IPS DF 6.9 (cell line): Measurements from ENCODE around the gene PIK3CA.

Experiments
- DNase-seq: peaks from one replicate; pipeline ENCODE4 v3.0.0-alpha.2; 2013; ENCODE audit warnings: low read depth, low spot score
- H3K27ac ChIP-seq: one replicate; pipeline ENCODE4 v1.5.1; 2013; ENCODE audit warnings: low read length, control low read depth
- H3K27me3 ChIP-seq: 2 replicates; pipeline ENCODE4 v1.6.1; 2013; ENCODE audit warnings: mild to moderate bottlenecking, low read length; ENCODE audit not compliant: control insufficient read depth, insufficient read depth
- H3K36me3 ChIP-seq: 2 replicates; pipeline ENCODE4 v1.6.1; 2013; ENCODE audit warnings: low read length; ENCODE audit not compliant: control insufficient read depth, insufficient read depth
- H3K4me1 ChIP-seq: 2 replicates; pipeline ENCODE4 v1.6.1; 2013; ENCODE audit warnings: low read length; ENCODE audit not compliant: control insufficient read depth, insufficient read depth
- H3K4me3 ChIP-seq: 2 replicates; pipeline ENCODE4 v1.5.1; 2013; ENCODE audit warnings: mild to moderate bottlenecking, low read length
- H3K9me3 ChIP-seq: 2 replicates; pipeline ENCODE4 v1.6.1; 2013; ENCODE audit warnings: low read length, inconsistent platforms; ENCODE audit not compliant: control insufficient read depth, insufficient read depth
- WGBS: extraction: QIAGEN DNeasy Blood & Tissue Kit; methylation state at CpG from one replicate; pipeline ENCODE4 v1.1.7; 2013; ENCODE audit warnings: mixed read lengths, missing lambda C conversion rate; ENCODE audit not compliant: insufficient read length, insufficient coverage; 5-methylcytosine and 5-hydroxymethylcytosine counted together

Gene PIK3CA

DNA sequence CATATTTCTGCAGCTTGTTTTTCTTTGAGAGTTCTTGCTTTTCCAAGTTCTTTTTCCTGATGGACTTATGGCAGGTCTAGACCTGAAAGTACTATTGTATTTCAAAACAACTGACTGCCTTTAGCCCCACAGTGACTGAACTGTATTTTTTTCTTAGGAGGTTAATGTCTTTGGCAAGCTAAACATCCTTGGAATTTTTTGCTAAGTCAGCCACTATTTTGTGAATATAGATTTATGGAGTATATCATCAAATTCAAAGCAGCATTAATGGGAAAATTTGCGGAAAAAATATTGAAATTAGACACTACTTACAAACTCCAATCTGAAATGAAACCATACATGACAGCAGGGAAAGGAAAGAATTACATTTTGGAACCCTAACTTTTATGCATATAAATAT lies 8.6 kb downstream of the PIK3CA start:
- H3K27me3 ChIP-seq: no peaks in the 10 kb centered on the region
- H3K4me3 ChIP-seq: no peak overlapping the region
- no peaks in the 10 kb centered on the region for H3K4me1 ChIP-seq
- no peaks in the 10 kb centered on the region for H3K9me3 ChIP-seq
- H3K27ac ChIP-seq: no peak overlapping the region
- H3K36me3 ChIP-seq: no peaks in the 10 kb centered on the region
- no peak for DNase-seq
- no CpG with 5 or more reads among the region's 1 CpG for WGBS

DNA sequence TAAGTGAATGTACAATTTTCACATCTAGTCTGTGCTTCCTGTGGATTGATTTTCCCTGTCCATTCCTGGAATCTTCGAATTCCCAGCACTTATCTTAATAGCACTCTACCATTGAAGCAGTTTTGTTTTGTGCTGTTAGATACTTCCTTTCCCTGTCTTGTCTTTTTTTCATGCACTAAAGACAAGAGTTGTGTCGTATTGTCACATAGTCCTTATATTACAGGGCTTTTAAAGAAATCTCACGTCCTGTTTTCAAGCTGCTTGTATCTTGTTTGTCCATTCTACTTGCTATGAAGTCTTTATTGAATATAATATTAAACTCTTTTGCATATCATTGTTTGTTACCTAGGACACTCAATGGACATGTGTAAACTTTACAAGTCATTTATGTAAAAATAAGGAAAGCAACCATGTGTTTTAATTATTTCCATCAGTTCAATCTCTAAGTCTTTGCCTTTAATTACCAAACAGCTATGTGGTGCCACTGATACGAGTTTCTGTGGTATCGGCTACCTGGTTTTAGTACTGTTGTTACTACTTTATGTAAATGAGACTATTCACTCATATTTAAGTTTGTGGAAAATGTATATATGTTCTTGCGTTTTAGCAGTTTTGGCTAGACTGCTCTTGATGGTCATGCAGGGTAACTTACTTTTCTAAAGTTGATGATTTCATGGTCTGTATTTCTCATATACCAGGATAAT lies 10.3 kb downstream of the PIK3CA start:
- Histone ChIP-seq H3K4me1 (no peaks in the 10 kb centered on the region), H3K27me3 (no peaks in the 10 kb centered on the region), H3K4me3 (no peak overlapping the region), H3K36me3 (no peaks in the 10 kb centered on the region), H3K27ac (no peak overlapping the region), H3K9me3 (no peaks in the 10 kb centered on the region)
- WGBS: no CpG with 5 or more reads among the region's 6 CpGs
- no peak for DNase-seq

DNA sequence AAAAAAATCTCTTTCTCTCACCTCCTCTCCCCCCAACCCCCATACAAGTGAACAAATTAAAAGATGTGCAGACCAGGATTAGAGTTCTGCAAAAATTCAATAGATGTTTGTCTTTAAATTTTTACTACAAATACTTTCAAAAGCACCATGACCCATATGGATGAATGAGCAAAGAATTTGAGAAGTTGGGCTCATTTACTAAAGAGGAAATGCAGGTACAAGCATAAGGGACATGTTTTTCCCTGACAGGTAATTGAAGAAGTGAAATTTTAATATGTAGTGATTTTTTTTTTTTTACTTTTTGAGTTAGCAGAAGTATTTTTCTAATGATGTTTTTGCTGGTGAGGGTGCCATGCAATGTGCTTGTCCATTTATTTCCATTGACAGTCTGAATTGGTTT lies 15.3 kb downstream of the PIK3CA start:
- DNase-seq: no peak
- Histone ChIP-seq H3K27me3 (no peaks in the 10 kb centered on the region), H3K4me1 (no peaks in the 10 kb centered on the region), H3K4me3 (no peak overlapping the region), H3K9me3 (no peaks in the 10 kb centered on the region), H3K27ac (no peak overlapping the region), H3K36me3 (no peaks in the 10 kb centered on the region)

DNA sequence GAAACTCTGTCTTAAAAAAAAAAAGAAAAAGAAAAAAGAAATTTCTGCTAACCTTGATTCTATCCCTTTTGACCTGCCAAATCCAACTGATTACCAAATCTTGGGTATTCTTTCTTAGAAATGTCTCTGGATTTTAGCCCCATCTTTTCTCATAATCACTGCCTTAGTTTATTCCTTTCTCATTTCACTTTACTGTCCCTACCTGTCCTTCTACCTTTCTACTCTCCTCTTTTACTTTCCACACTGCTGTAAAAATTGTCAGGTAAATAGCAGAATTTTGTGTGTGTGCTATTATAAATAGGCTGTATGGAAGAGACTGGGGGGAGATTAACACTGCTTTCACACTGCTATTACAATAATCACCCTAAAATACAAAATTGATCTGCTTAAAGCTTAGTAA lies 16.7 kb downstream of the PIK3CA start:
- Histone ChIP-seq H3K4me3 (no peak overlapping the region), H3K4me1 (no peaks in the 10 kb centered on the region)

DNA sequence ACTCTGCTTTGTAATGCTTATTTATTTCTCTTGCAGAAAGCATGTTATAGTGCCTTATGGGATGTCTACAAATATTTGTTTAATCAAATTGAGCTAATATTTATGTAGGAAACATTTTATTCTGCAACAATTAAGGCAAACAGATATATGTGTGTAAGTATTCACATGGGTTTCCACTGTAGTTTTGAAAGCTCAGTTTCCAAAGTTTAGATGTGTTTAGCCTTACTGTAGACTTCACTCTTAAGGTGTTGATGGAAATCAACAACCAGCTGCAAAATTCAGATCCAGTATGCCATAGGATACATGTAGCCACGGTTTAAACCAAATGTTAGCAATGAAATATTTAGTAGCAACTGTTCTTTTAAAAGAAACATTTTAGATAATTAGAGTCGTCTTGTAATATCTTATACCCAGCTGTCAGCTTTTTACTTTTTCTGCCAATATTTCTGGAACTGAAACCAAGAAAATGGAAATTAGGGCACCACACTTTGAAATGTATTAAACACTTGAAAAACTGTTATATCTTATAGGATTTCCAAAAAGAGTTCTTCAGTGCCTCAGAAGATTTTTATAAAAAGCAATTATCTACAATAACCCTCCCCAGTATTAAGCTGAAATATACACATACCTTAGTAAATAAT lies 18.5 kb downstream of the PIK3CA start:
- WGBS: no CpG with 5 or more reads among the region's 2 CpGs
- no peak for DNase-seq
- Histone ChIP-seq H3K36me3 (no peaks in the 10 kb centered on the region), H3K4me3 (no peak overlapping the region), H3K9me3 (no peaks in the 10 kb centered on the region), H3K27ac (no peak overlapping the region), H3K27me3 (no peaks in the 10 kb centered on the region), H3K4me1 (no peaks in the 10 kb centered on the region)

More for the DNA sequence above, 16.7 kb downstream of the PIK3CA start:
- Histone ChIP-seq H3K27me3 (no peaks in the 10 kb centered on the region), H3K9me3 (no peaks in the 10 kb centered on the region), H3K36me3 (no peaks in the 10 kb centered on the region), H3K27ac (no peak overlapping the region)
- DNase-seq: no peak

DNA sequence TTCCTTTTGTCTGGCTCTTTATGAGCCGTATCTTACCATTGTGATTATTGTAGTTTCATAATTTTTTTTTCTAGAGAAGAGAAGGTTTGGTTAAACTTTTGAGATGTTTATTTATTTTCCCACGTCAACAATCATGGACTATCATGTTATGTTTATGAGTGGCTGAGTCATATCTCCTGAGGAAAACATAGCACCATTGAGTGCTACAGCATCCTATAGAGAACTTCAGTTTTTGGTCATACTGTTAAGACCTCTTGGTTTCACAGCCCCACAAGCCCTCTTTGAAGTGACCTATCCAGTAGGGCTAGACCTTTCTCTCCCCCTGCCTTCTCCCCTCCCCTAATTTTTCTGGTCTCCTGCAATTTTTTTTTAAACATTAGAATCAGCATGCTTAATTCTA lies 20.8 kb downstream of the PIK3CA start:
- no peak for DNase-seq
- Histone ChIP-seq H3K9me3 (no peaks in the 10 kb centered on the region), H3K27me3 (no peaks in the 10 kb centered on the region), H3K27ac (no peak overlapping the region), H3K4me3 (no peak overlapping the region), H3K36me3 (no peaks in the 10 kb centered on the region), H3K4me1 (no peaks in the 10 kb centered on the region)
- no CpG with 5 or more reads among the region's 2 CpGs for WGBS

DNA sequence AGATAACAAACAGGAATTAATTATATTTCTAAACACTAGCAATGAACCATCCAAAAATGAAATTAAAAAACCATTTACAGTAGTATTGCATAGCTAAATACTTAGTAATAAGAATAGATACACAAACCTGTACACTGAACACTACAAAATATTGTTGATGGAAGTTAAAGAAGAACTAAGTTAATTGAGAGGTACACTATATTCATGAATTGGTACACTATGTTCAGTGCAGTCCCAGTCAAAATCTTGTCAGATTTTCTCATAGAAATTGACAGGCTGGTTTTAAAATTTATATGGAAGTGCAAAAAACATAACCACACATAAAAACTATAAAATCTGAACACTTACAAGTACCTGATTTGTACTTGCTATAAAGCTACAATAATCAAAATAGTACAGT lies 24.4 kb downstream of the PIK3CA start:
- Histone ChIP-seq H3K4me1 (no peaks in the 10 kb centered on the region), H3K36me3 (no peaks in the 10 kb centered on the region), H3K27me3 (no peaks in the 10 kb centered on the region), H3K27ac (no peak overlapping the region), H3K4me3 (no peak overlapping the region), H3K9me3 (no peaks in the 10 kb centered on the region)
- DNase-seq: no peak

DNA sequence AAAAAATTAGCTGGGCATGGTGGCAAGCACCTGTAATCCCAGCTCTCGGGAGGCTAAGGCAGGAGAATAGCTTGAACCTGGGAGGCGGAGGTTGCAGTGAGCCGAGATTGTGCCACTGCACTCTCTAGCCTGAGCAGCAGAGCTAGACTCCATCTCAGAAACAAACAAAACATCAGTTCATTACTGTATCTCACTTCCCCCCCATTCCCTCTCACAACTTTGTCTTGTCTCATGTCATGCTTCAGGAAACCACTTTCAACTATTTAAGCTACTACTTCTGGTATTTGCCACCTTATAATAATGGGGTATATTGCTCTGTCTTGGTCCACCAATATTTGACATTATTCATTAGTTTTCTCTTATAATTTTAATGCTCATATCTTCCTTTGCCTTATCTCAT lies 26.2 kb downstream of the PIK3CA start:
- H3K27ac ChIP-seq: no peak overlapping the region
- no peaks in the 10 kb centered on the region for H3K9me3 ChIP-seq
- no peaks in the 10 kb centered on the region for H3K36me3 ChIP-seq
- no peak overlapping the region for H3K4me3 ChIP-seq
- H3K27me3 ChIP-seq: no peaks in the 10 kb centered on the region
- no peaks in the 10 kb centered on the region for H3K4me1 ChIP-seq
- WGBS: no CpG with 5 or more reads among the region's 3 CpGs
- no peak for DNase-seq

DNA sequence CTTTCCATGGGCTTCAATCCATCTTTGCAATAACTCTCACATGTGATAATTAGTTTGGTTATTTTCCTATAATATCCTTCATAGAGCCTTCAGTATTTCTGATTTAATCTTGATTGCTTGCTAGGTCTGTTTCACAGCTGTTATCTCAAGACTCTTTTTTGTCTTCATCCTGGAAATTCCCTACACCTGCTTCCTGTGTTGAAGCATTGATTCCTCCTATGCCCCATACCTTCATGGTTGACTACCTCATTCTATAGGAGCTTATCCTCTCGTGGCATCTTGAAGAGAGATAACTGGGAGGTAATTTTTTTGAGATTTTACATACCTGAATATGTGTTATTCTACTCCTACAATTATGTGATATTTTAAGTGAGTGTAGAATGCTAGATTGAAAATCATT lies 26.7 kb downstream of the PIK3CA start:
- no peak overlapping the region for H3K27ac ChIP-seq
- H3K9me3 ChIP-seq: no peaks in the 10 kb centered on the region
- H3K36me3 ChIP-seq: no peaks in the 10 kb centered on the region
- no peak for DNase-seq
- no peak overlapping the region for H3K4me3 ChIP-seq
- no peaks in the 10 kb centered on the region for H3K27me3 ChIP-seq
- H3K4me1 ChIP-seq: no peaks in the 10 kb centered on the region
- WGBS: no CpG with 5 or more reads among the region's 1 CpG

DNA sequence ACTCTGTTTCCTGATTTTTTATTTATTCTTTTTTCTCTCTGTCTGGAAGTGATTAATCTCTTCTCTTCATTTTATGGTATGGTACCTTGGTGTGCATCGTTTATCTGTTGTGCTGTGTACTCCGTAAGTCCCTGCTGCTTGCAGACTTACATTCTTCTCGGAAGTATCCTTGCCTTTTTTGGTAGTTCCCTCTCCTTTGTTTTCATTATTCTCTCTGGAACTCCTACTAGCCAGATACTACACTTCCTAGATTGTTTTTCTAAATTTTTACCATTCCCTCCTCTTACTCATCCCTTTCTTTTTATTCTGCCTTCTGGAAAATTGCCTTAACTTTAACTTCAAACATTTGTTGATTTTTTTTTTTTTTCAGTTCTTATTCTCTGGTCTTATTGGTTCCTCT lies 27.2 kb downstream of the PIK3CA start:
- no CpG with 5 or more reads among the region's 3 CpGs for WGBS
- no peaks in the 10 kb centered on the region for H3K27me3 ChIP-seq
- DNase-seq: no peak
- H3K27ac ChIP-seq: no peak overlapping the region
- no peaks in the 10 kb centered on the region for H3K4me1 ChIP-seq
- H3K9me3 ChIP-seq: no peaks in the 10 kb centered on the region
- H3K36me3 ChIP-seq: no peaks in the 10 kb centered on the region
- no peak overlapping the region for H3K4me3 ChIP-seq

DNA sequence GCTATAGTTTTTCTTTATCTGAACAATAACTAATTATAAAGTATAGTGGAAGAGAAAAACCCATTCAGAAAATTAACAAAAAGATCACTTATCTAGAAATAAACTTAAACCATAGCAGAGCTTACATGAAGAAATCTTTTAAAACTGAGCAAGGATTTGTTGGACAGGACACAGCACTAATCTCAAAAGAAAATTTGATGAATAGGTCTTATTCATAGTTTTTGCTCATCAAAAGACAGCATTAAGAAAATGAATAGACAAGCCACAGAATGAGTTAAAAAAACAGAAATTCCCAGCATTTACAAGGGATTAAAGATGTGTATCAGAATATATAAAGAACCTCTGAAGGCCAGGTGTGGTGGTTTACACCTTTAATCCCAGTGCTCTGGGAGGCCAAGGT lies 29.5 kb downstream of the PIK3CA start:
- Histone ChIP-seq H3K27me3 (no peaks in the 10 kb centered on the region), H3K27ac (no peak overlapping the region), H3K36me3 (no peaks in the 10 kb centered on the region), H3K4me1 (no peaks in the 10 kb centered on the region; the same call in 1 of the 2 replicates), H3K9me3 (no peaks in the 10 kb centered on the region), H3K4me3 (no peak overlapping the region)
- DNase-seq: no peak
